H1 (cell line): ENCODE data around the gene SFT2D1. TPM values are rescaled to one million over a fixed set of nuclear protein-coding genes. Genes with fewer than 3 reads are reported as not detected.

Source experiments
- CTCF ChIA-PET: fragments of 300-600 bp; sonication (Branson Sonifier 250); formaldehyde crosslinking; loops from one replicate; lab custom pipeline; 2021; ENCODE audit not compliant: partially characterized antibody; lab: Charles Lee
- POLR2A ChIA-PET: fragments of 300-600 bp; sonication (Branson Sonifier 250); formaldehyde crosslinking; loops from one replicate; lab custom pipeline; 2021; ENCODE audit warnings: inconsistent platforms; ENCODE audit not compliant: partially characterized antibody; lab: Charles Lee
- DNase-seq, 2 experiments: peaks; one replicate each; pipeline versions ENCODE4 v3.0.0 to v3.0.0-alpha.2; 2010 to 2022; ENCODE audit warnings: low spot score in 2 of 2, low read depth in 1 of 2, mixed read lengths in 1 of 2
- FAIRE-seq: peaks from 2 replicates; lab custom pipeline; 2011; peaks lifted over from hg19 to GRCh38; lab: Jason Lieb, UNC
- H2AFZ ChIP-seq: 2 replicates; pipeline ENCODE4 v1.8.1; 2012; ENCODE audit warnings: low read length, inconsistent platforms
- H2AK5ac ChIP-seq: 2 replicates; pipeline ENCODE4 v1.6.1; 2013; ENCODE audit warnings: low read depth, low read length
- H2BK120ac ChIP-seq: replicated peaks from 2 replicates; pipeline ENCODE3; 2013; ENCODE audit warnings: low read depth, low read length, inconsistent platforms
- H2BK12ac ChIP-seq: 2 replicates; pipeline ENCODE4 v1.6.1; 2013; ENCODE audit warnings: low read depth, low read length
- H2BK15ac ChIP-seq: 2 replicates; pipeline ENCODE4 v1.6.1; 2013; ENCODE audit warnings: low read length
- H2BK20ac ChIP-seq: 2 replicates; pipeline ENCODE4 v1.6.1; 2013; ENCODE audit warnings: low read length
- H2BK5ac ChIP-seq: 2 replicates; pipeline ENCODE4 v1.6.1; 2013; ENCODE audit warnings: low read depth, low read length
- H3K14ac ChIP-seq: 2 replicates; pipeline ENCODE4 v1.6.1; 2013; ENCODE audit warnings: inconsistent platforms; ENCODE audit not compliant: insufficient read length
- H3K18ac ChIP-seq: 2 replicates; pipeline ENCODE4 v1.6.1; 2013; ENCODE audit warnings: low read length; ENCODE audit errors: extremely low read depth
- H3K23ac ChIP-seq: 2 replicates; pipeline ENCODE4 v1.6.1; 2013; ENCODE audit warnings: inconsistent platforms; ENCODE audit not compliant: insufficient read length
- H3K23me2 ChIP-seq: 2 replicates; pipeline ENCODE4 v1.6.1; 2013; ENCODE audit warnings: low read depth, low read length
- H3K27ac ChIP-seq: 2 replicates; pipeline ENCODE4 v1.6.1; 2011; ENCODE audit warnings: low read depth, low read length, inconsistent platforms
- H3K27me3 ChIP-seq, 4 experiments: replicated peaks in 1 of 4; 1 replicate in 1 of 4; 2 replicates in 3 of 4; pipeline versions ENCODE4 v1.6.1 to v1.8.1; 2011 to 2013; ENCODE audit warnings: low read length in 3 of 4, mild to moderate bottlenecking in 3 of 4, inconsistent platforms in 2 of 4, mixed read lengths in 2 of 4, moderate library complexity in 1 of 4; ENCODE audit not compliant: control insufficient read depth in 3 of 4, insufficient read depth in 3 of 4; ENCODE audit errors: extremely low read depth in 1 of 4
- H3K36me3 ChIP-seq, 4 experiments: 2 replicates each; pipeline versions ENCODE4 v1.6.1 to v1.8.1; 2011 to 2013; ENCODE audit warnings: mild to moderate bottlenecking in 4 of 4, low read length in 3 of 4, moderate library complexity in 2 of 4, control low read depth in 1 of 4, inconsistent platforms in 1 of 4; ENCODE audit not compliant: insufficient read depth in 4 of 4, control insufficient read depth in 2 of 4
- H3K4ac ChIP-seq: replicated peaks from 2 replicates; pipeline ENCODE3; 2013; ENCODE audit warnings: low read length, low read depth, mixed read lengths, inconsistent platforms; ENCODE audit not compliant: insufficient read length
- H3K4me1 ChIP-seq, 4 experiments: replicated peaks in 1 of 4; 1 replicate in 1 of 4; 2 replicates in 3 of 4; pipeline versions ENCODE4 v1.6.1 to v1.8.1; 2011 to 2013; ENCODE audit warnings: low read length in 3 of 4, inconsistent platforms in 2 of 4, mixed read lengths in 1 of 4; ENCODE audit not compliant: insufficient read depth in 4 of 4, control insufficient read depth in 3 of 4
- H3K4me2 ChIP-seq, 2 experiments: 2 replicates each; pipeline versions ENCODE4 v1.6.1 to v1.8.1; 2011 to 2013; ENCODE audit warnings: low read depth in 2 of 2, low read length in 2 of 2, control low read depth in 1 of 2, inconsistent platforms in 1 of 2, mild to moderate bottlenecking in 1 of 2; ENCODE audit not compliant: insufficient read depth in 1 of 2
- H3K4me3 ChIP-seq, 4 experiments: fragments of 200-600, 300-600 bp in 1 of 4; sonication (generic), shearing (Covaris generic), sonication (Bioruptor Twin) in 1 of 4; 2 replicates each; pipeline versions ENCODE4 v1.5.1 to v1.8.1; 2011 to 2016; ENCODE audit warnings: low read length in 4 of 4, low read depth in 3 of 4, control low read depth in 2 of 4, inconsistent platforms in 2 of 4, mild to moderate bottlenecking in 2 of 4, mixed read lengths in 1 of 4, moderate library complexity in 1 of 4; ENCODE audit not compliant: insufficient read depth in 2 of 4; ENCODE audit errors: extremely low read depth in 1 of 4
- H3K56ac ChIP-seq: replicated peaks from 2 replicates; pipeline ENCODE3; 2013; ENCODE audit warnings: low read depth, mild to moderate bottlenecking, mixed read lengths, low read length, inconsistent platforms; ENCODE audit not compliant: insufficient read length
- H3K79me1 ChIP-seq: 2 replicates; pipeline ENCODE4 v1.6.1; 2013; ENCODE audit warnings: low read depth, low read length, control low read depth
- H3K79me2 ChIP-seq, 2 experiments: 2 replicates each; pipeline versions ENCODE4 v1.6.1 to v1.8.1; 2012 to 2013; ENCODE audit warnings: low read length in 2 of 2, mild to moderate bottlenecking in 2 of 2, inconsistent platforms in 1 of 2; ENCODE audit not compliant: insufficient read depth in 2 of 2, control insufficient read depth in 1 of 2
- H3K9ac ChIP-seq, 4 experiments: replicated peaks in 1 of 4; 1 replicate in 1 of 4; 2 replicates in 3 of 4; pipeline versions ENCODE4 v1.6.1 to v1.8.1; 2011 to 2013; ENCODE audit warnings: low read depth in 3 of 4, low read length in 3 of 4, control low read depth in 2 of 4, mild to moderate bottlenecking in 2 of 4, moderate library complexity in 2 of 4, inconsistent platforms in 1 of 4; ENCODE audit errors: extremely low read depth in 1 of 4
- H3K9me3 ChIP-seq, 2 experiments: 2 replicates each; pipeline versions ENCODE4 v1.6.1 to v1.8.1; 2012 to 2013; ENCODE audit warnings: mild to moderate bottlenecking in 2 of 2, moderate library complexity in 2 of 2, control low read depth in 1 of 2, inconsistent platforms in 1 of 2, low read depth in 1 of 2, low read length in 1 of 2, mixed read lengths in 1 of 2; ENCODE audit not compliant: insufficient read depth in 2 of 2
- H4K20me1 ChIP-seq, 2 experiments: replicated peaks in 1 of 2; 2 replicates each; pipeline versions ENCODE3 to v1.8.1; 2011 to 2013; ENCODE audit warnings: inconsistent platforms in 2 of 2, low read length in 2 of 2, mild to moderate bottlenecking in 1 of 2; ENCODE audit not compliant: insufficient read depth in 2 of 2, control insufficient read depth in 1 of 2
- H4K5ac ChIP-seq: 2 replicates; pipeline ENCODE4 v1.6.1; 2013; ENCODE audit warnings: low read length, low read depth, mixed read lengths, inconsistent platforms; ENCODE audit not compliant: insufficient read length
- H4K8ac ChIP-seq: 2 replicates; pipeline ENCODE4 v1.8.0; 2013; ENCODE audit warnings: mild to moderate bottlenecking, moderate library complexity, low read length, inconsistent platforms; ENCODE audit not compliant: insufficient read depth; ENCODE audit errors: extremely low read depth
- H4K91ac ChIP-seq: replicated peaks from 2 replicates; pipeline ENCODE3; 2013; ENCODE audit warnings: low read length, mixed read lengths, inconsistent platforms; ENCODE audit not compliant: insufficient read length
- ATF3 ChIP-seq: IDR thresholded peaks from 2 replicates; pipeline ENCODE4 v1.6.1; 2011; ENCODE audit warnings: low read depth, mild to moderate bottlenecking, low read length; ENCODE audit not compliant: insufficient read depth
- BACH1 ChIP-seq: IDR thresholded peaks from 2 replicates; pipeline ENCODE4 v1.6.1; 2012; ENCODE audit warnings: low read length, improper control_type of control experiment
- CEBPB ChIP-seq: IDR thresholded peaks from 2 replicates; pipeline ENCODE4 v1.6.1; 2012; ENCODE audit warnings: low read depth, low read length
- CTBP2 ChIP-seq: IDR thresholded peaks from 2 replicates; pipeline ENCODE4 v1.7.0; 2011; ENCODE audit warnings: borderline replicate concordance, mild to moderate bottlenecking, moderate library complexity, mixed read lengths, low read length; ENCODE audit not compliant: insufficient read depth, insufficient read length
- EGR1 ChIP-seq: IDR thresholded peaks from 2 replicates; pipeline ENCODE4 v1.6.1; 2011; ENCODE audit warnings: low read depth, low read length, borderline replicate concordance
- EP300 ChIP-seq, 2 experiments: IDR thresholded peaks; 1 replicate in 1 of 2; 2 replicates in 1 of 2; pipeline ENCODE4 v1.6.1; 2011 to 2012; ENCODE audit warnings: low read depth in 2 of 2, low read length in 2 of 2, mild to moderate bottlenecking in 2 of 2, borderline replicate concordance in 1 of 2, inconsistent platforms in 1 of 2, moderate library complexity in 1 of 2
- KDM1A ChIP-seq: fragments of 200-600, 300-600 bp; sonication (generic); IDR thresholded peaks from 2 replicates; pipeline ENCODE4 v1.7.1; 2016; ENCODE audit warnings: mild to moderate bottlenecking, low read length, borderline replicate concordance
- MAFK ChIP-seq: IDR thresholded peaks from 2 replicates; pipeline ENCODE4 v1.6.1; 2012; ENCODE audit warnings: low read depth, mild to moderate bottlenecking, improper control_type of control experiment, low read length
- MAX ChIP-seq: IDR thresholded peaks from 2 replicates; pipeline ENCODE4 v1.6.1; 2012; ENCODE audit warnings: inconsistent platforms
- SAP30 ChIP-seq: fragments of 300-600 bp; sonication (generic); IDR thresholded peaks from 2 replicates; pipeline ENCODE4 v1.7.1; 2012; ENCODE audit warnings: low read length, moderate library complexity, mild to moderate bottlenecking, inconsistent platforms; ENCODE audit not compliant: insufficient read depth, insufficient replicate concordance
- SP4 ChIP-seq: IDR thresholded peaks from 2 replicates; pipeline ENCODE4 v1.6.1; 2012; ENCODE audit warnings: low read length, inconsistent platforms
- TBP ChIP-seq: IDR thresholded peaks from 2 replicates; pipeline ENCODE4 v1.6.1; 2011; ENCODE audit warnings: low read depth, low read length, improper control_type of control experiment
- TCF12 ChIP-seq: IDR thresholded peaks from 2 replicates; pipeline ENCODE4 v1.6.1; 2011; ENCODE audit warnings: low read depth, mild to moderate bottlenecking, low read length
- WGBS, 2 experiments: shearing (Covaris generic) in 1 of 2; methylation state at CpG; one replicate each; pipeline versions ENCODE4 v1.1.6 to v1.1.7; 2013 to 2015; ENCODE audit warnings: low lambda C conversion rate in 2 of 2, mixed read lengths in 2 of 2, inconsistent platforms in 1 of 2, low coverage in 1 of 2, missing lambda C conversion rate in 1 of 2; ENCODE audit not compliant: insufficient replicate concordance in 2 of 2, insufficient coverage in 1 of 2, insufficient read length in 1 of 2; ENCODE audit errors: extremely low coverage in 1 of 2, missing lambda C conversion rate in 1 of 2; 5-methylcytosine and 5-hydroxymethylcytosine counted together
- polyA plus RNA-seq, 7 experiments: library from polyadenylated mRNA; depleted of rRNA in 3 of 7; stranded (reverse) in 5 of 7; unstranded in 2 of 7; fragments of >200 nt in 5 of 7; fragments of 200-250 nt in 2 of 7; gene quantifications; 1 replicate in 5 of 7; 2 replicates in 1 of 7; 4 replicates in 1 of 7; pipeline versions ENCODE4 v1.2.1 to v1.2.3, GENCODE V29; 2011 to 2013; ENCODE audit warnings: missing spikeins in 2 of 7, mixed read lengths in 2 of 7
- total RNA-seq: library from RNA; stranded (reverse); fragmentation: NEBNext Ultra II Directional; extraction: Animal tissue kit (Norgen Biotek cat#: 25700); gene quantifications from 2 replicates; pipeline ENCODE4 v1.2.1, GENCODE V29; 2021

Gene SFT2D1
- total and polyA plus RNA-seq, 2 of the 8 experiments (the other 6 are each of a cell fraction or from before 2014, with no cell fraction given) = 52.3 to 76.1 TPM

- Histone ChIP-seq H2BK120ac (no peak overlapping the region), H2BK20ac (no peak overlapping the region), H3K18ac (no peak overlapping the region), H3K4me2 (peak overlapping the region; percentile 82 to 89), H3K14ac (no peak overlapping the region), H3K56ac (no peak overlapping the region), H3K4ac (no peak overlapping the region), H3K79me1 (peaks cover 32% of the 10 kb centered on the region), H3K9ac (peak overlapping the region in 1 of 4 experiments; percentile 75; a peak in 1 of 7 replicates), H4K91ac (no peak overlapping the region), H2BK12ac (no peak overlapping the region), H3K4me1 (peaks cover 0 to 2% (median 0%) of the 10 kb centered on the region in 4 experiments; a peak in 2 of 7 replicates), H4K5ac (no peak overlapping the region), H3K27ac (no peak overlapping the region), H3K27me3 (no peaks in the 10 kb centered on the region), H4K8ac (no peak overlapping the region), H3K9me3 (no peaks in the 10 kb centered on the region), H3K4me3 (peak overlapping the region; percentile 72 to 99 (median 93)), H2BK5ac (no peak overlapping the region), H3K36me3 (peaks cover 0 to 18% (median 3%) of the 10 kb centered on the region in 4 experiments; a peak in 4 of 8 replicates), H2AK5ac (no peak overlapping the region), H4K20me1 (peaks cover 9 to 25% of the 10 kb centered on the region in 2 experiments), H3K23me2 (peaks cover 5% of the 10 kb centered on the region), H2AFZ (no peak overlapping the region), H3K79me2 (peaks cover 33 to 59% of the 10 kb centered on the region in 2 experiments), H3K23ac (no peak overlapping the region), H2BK15ac (no peak overlapping the region)
- ChIA-PET POLR2A (interaction anchor here (0.6 to 2.0 kb wide), 6 partner anchors 8 to 36 kb away, joined by 3 to 6 read pairs (median 4); no protein-coding TSS in a partner anchor), CTCF (no interaction called here)
- 78 to 100% methylated on average over 1 to 7 of the region's 7 CpGs for WGBS, 2 experiments
- DNase-seq = no peak
- no peak for FAIRE-seq
- TF ChIP-seq EP300 (IDR thresholded peaks at IDR 0.05; ENCODE audit: borderline replicate concordance in 1 of 2, low read depth in 2 of 2, low read length in 2 of 2) (no peak), CEBPB (no peak), EGR1 (no peak), TCF12 (no peak), SAP30 (no peak), MAX (no peak), SP4 (no peak), KDM1A (no peak), MAFK (no peak), ATF3 (no peak), TBP (no peak), BACH1 (no peak), CTBP2 (no peak)
Measured at GRCh38 chr6:166341464-166341863, 881 bp downstream of the SFT2D1 start.
